ENCODE data around the gene BTBD9.

GRCh38 chr6:38266921-38267354 lies 372.8 kb downstream of the BTBD9 start:
- TF ChIP-seq ZNF253 (CRISPR knock-in tag; conservative IDR thresholded peaks at IDR 0.05) (no peak), ZNF431 (CRISPR knock-in tag; IDR thresholded peaks at IDR 0.05) (no peak), ZBTB26 (CRISPR knock-in tag; IDR thresholded peaks at IDR 0.05) (no peak), EZH2 (IDR thresholded peaks at IDR 0.05; ENCODE audit: borderline replicate concordance, low read depth, low read length) (no peak), SP1 (CRISPR knock-in tag; IDR thresholded peaks at IDR 0.05) (no peak)
